PC-3 (cell line): Measurements from ENCODE around the gene TBXAS1.

Experiments
- EZH2 ChIP-seq: fragments of 300-600 bp; sonication (generic); IDR thresholded peaks from one replicate; pipeline ENCODE4 v1.6.1; 2017; ENCODE audit warnings: antibody characterized with exemption, mild to moderate bottlenecking, low read length; ENCODE audit not compliant: unreplicated experiment
- TF ChIP-seq, protein P1 (sequence below): fragments of 300-600 bp; sonication (generic); conservative IDR thresholded peaks from 2 replicates; pipeline ENCODE4 v1.5.1; 2017; ENCODE audit warnings: antibody characterized with exemption, low read depth, mild to moderate bottlenecking, low read length

DNA sequence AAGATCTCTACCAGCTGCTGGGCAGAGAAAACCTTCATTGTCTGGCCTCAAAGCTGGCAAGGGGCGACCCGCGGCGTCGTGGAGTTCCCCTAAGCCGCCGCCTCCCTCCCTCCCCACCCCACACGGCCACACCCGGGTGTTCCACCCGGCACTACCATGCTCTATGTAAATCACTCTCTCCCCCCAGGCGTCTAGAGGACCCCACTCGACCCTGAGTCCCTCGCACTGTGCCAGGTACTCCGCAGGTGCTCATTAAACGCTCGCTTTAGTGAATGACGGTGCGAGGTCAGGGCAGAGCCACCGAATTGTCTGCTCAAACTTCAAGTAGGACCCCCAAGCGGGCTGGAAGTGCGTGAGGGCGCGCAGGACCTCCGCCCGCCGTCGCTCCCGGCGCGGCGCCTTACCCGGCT is 233.1 kb downstream of the TBXAS1 start:
- TF ChIP-seq, protein P1, sequence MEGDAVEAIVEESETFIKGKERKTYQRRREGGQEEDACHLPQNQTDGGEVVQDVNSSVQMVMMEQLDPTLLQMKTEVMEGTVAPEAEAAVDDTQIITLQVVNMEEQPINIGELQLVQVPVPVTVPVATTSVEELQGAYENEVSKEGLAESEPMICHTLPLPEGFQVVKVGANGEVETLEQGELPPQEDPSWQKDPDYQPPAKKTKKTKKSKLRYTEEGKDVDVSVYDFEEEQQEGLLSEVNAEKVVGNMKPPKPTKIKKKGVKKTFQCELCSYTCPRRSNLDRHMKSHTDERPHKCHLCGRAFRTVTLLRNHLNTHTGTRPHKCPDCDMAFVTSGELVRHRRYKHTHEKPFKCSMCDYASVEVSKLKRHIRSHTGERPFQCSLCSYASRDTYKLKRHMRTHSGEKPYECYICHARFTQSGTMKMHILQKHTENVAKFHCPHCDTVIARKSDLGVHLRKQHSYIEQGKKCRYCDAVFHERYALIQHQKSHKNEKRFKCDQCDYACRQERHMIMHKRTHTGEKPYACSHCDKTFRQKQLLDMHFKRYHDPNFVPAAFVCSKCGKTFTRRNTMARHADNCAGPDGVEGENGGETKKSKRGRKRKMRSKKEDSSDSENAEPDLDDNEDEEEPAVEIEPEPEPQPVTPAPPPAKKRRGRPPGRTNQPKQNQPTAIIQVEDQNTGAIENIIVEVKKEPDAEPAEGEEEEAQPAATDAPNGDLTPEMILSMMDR: no peak
- TF ChIP-seq EZH2: no peak
